Testis (tissue), 3 donors: Measurements from ENCODE around the gene GSC2. TPM values are rescaled to one million over a fixed set of nuclear protein-coding genes. Genes with fewer than 3 reads are reported as not detected.

Source experiments
- DNase-seq: peaks from one replicate; pipeline ENCODE4 v3.0.0-alpha.2; 2019
- H3K27ac ChIP-seq, 2 donors: fragments of 200-600 bp; sonication (generic); one replicate each; pipeline ENCODE4 v1.5.1; 2019
- H3K27me3 ChIP-seq: fragments of 200-600 bp; sonication (generic); one replicate; pipeline ENCODE4 v1.5.1; 2019
- H3K36me3 ChIP-seq: fragments of 200-600 bp; sonication (generic); one replicate; pipeline ENCODE4 v1.5.1; 2017; ENCODE audit warnings: low read depth; ENCODE audit errors: missing control alignments
- H3K4me1 ChIP-seq: fragments of 200-600 bp; sonication (generic); one replicate; pipeline ENCODE4 v1.5.1; 2019
- H3K4me3 ChIP-seq, 2 donors: fragments of 200-600 bp; sonication (generic); one replicate each; pipeline ENCODE4 v1.5.1; 2017 to 2019
- H3K9me3 ChIP-seq: fragments of 200-600 bp; sonication (generic); one replicate; pipeline ENCODE4 v1.5.1; 2017
- CTCF ChIP-seq, 3 experiments: fragments of 450-650 bp in 2 of 3; fragments of 200-600 bp in 1 of 3; sonication (generic) in 1 of 3; IDR thresholded peaks; one replicate each; pipeline ENCODE4 v1.5.1; 2016 to 2019; ENCODE audit warnings: antibody characterized with exemption in 3 of 3, mild to moderate bottlenecking in 2 of 3, moderate library complexity in 1 of 3
- POLR2A ChIP-seq: fragments of 450-650 bp; IDR thresholded peaks from one replicate; pipeline ENCODE4 v1.6.1; 2017; ENCODE audit warnings: antibody characterized with exemption, mild to moderate bottlenecking, moderate library complexity
- WGBS, 2 donors: methylation state at CpG; one replicate each; pipeline ENCODE4 v1.1.5; 2018; 5-methylcytosine and 5-hydroxymethylcytosine counted together
- intact Hi-C: fragments of 100-400 bp; cut with DNase I; formaldehyde crosslinking; loops from one replicate; pipeline ENCODE4 v1.15.1; 2023; ENCODE audit warnings: low total_unique reads
- polyA plus RNA-seq: library from polyadenylated mRNA; stranded (reverse); fragments of 350-450 nt; fragmentation: Illumina TruSeq; extraction: RNeasy Lipid Tissue Mini Kit (QIAGEN cat#74804); gene quantifications from one replicate; pipeline ENCODE4 v1.2.3, GENCODE V29; 2014; ENCODE audit warnings: low read depth, low replicate concordance; ENCODE audit not compliant: insufficient read depth
- total RNA-seq, 2 donors: library from RNA; depleted of rRNA; stranded (reverse); fragments of >200 nt; gene quantifications; one replicate each; pipeline ENCODE4 v1.2.3, GENCODE V29; 2016

The GSC2 gene
- total and polyA plus RNA-seq, 3 donors from 2014 or later = 2.3 to 16.0 (median 15.3) TPM

GRCh38 chr22:19178065-19178656, 28.1 kb upstream of the GSC2 start:
- intact Hi-C loops = no loop called here
- Histone ChIP-seq H3K36me3 (no peaks in the 10 kb centered on the region), H3K4me1 (peaks cover 28% of the 10 kb centered on the region), H3K27me3 (no peaks in the 10 kb centered on the region), H3K27ac (peak overlapping the region; percentile 39 to 95), H3K9me3 (no peaks in the 10 kb centered on the region), H3K4me3 (peak overlapping the region; percentile 84 to 91)
- DNase-seq = peak; percentile 28
- TF ChIP-seq POLR2A (no peak), CTCF (IDR thresholded peaks at IDR 0.05) (peak in 1 of 3 experiments; percentile 9)
- 2% methylated on average over 47 of the region's 80 CpGs; no CpG with 5 or more reads in 1 of the 2 donors for WGBS, 2 donors

GRCh38 chr22:19177164-19178064, 27.3 kb upstream of the GSC2 start:
- Histone ChIP-seq H3K4me3 (peak overlapping the region; percentile 84 to 91), H3K4me1 (peaks cover 35% of the 10 kb centered on the region), H3K9me3 (no peaks in the 10 kb centered on the region), H3K27ac (peak overlapping the region; percentile 39 to 95), H3K36me3 (no peaks in the 10 kb centered on the region), H3K27me3 (no peaks in the 10 kb centered on the region)
- TF ChIP-seq CTCF (IDR thresholded peaks at IDR 0.05) (no peak), POLR2A (no peak)
- 12 to 20% methylated on average over 9 to 43 of the region's 55 CpGs for WGBS, 2 donors
- intact Hi-C loops = no loop called here
- no peak for DNase-seq

- no peaks in the 10 kb centered on the region for H3K36me3 ChIP-seq
- peaks cover 39% of the 10 kb centered on the region for H3K4me1 ChIP-seq
- no peak overlapping the region for H3K4me3 ChIP-seq
- no peak for TF ChIP-seq CTCF (IDR thresholded peaks at IDR 0.05)
- no peak for TF ChIP-seq POLR2A
- 70 to 74% methylated on average over 8 to 12 of the region's 12 CpGs for WGBS, 2 donors
- no peak overlapping the region for H3K27ac ChIP-seq
- intact Hi-C loops = no loop called here
- no peaks in the 10 kb centered on the region for H3K27me3 ChIP-seq
- no peaks in the 10 kb centered on the region for H3K9me3 ChIP-seq
- DNase-seq = no peak
Measured at GRCh38 chr22:19176732-19177131, 26.6 kb upstream of the GSC2 start.

- H3K9me3 ChIP-seq = no peaks in the 10 kb centered on the region
- DNase-seq = no peak
- H3K4me3 ChIP-seq = no peak overlapping the region
- H3K27me3 ChIP-seq = no peaks in the 10 kb centered on the region
- no peak for TF ChIP-seq CTCF (IDR thresholded peaks at IDR 0.05)
- no peak for TF ChIP-seq POLR2A
- H3K27ac ChIP-seq = no peak overlapping the region
- H3K36me3 ChIP-seq = no peaks in the 10 kb centered on the region
- peaks cover 39% of the 10 kb centered on the region for H3K4me1 ChIP-seq
- intact Hi-C loops = no loop called here
- 76 to 83% methylated on average over 8 to 12 of the region's 12 CpGs for WGBS, 2 donors
Measured at GRCh38 chr22:19176175-19176643, 26.1 kb upstream of the GSC2 start.
